Measurements from ENCODE around the gene DNAH6.

The DNAH6 gene

DNA sequence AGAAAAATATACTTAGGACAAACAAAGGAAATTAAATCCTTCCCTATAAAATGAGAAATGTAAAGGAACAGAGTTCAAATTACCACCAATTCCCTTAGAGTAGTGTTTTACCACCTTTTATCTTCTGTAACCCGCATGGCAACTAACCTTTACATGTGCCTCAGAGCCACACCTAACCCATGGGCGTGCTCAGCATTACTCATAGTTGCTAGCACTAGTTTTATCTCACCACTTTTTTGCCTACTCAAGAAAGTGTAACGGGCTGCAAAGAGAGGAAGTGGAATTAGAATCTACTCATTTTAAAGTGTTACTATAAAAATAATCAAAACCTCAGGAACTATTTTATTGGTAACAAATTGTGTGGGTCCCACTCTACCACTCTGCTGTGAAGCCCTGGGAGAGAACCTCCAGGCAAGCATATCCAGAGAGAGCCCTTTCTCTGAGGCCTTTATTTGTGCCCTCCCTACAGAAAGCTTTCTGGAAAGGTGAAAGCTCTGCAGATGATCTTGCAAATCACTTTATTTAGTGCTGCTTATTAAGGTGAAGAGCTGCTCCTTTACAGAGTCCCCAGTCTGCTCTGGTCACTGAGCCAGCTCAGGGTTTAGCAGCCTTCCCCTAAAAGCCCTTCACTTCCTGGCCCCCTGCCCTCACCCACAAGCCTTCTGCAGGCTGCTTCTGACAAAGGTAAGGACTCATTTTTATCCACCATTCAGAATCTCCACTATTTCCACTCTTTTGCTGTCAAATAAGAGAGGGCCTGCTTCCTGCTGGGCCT, 265.8 kb downstream of the DNAH6 start:
- Histone ChIP-seq H3K4me1 (ENCODE audit: control insufficient read depth in 1 of 2, insufficient read depth in 1 of 2, low read depth in 1 of 2, low read length in 1 of 2) (no peaks in the 10 kb centered on the region), H3K9me3 (no peaks in the 10 kb centered on the region), H3K4me3 (ENCODE audit: low read depth in 1 of 2, low read length in 1 of 2) (no peak overlapping the region), H3K36me3 (no peaks in the 10 kb centered on the region), H3K27ac (no peak overlapping the region), H3K27me3 (no peaks in the 10 kb centered on the region)
- TF ChIP-seq, protein P1, sequence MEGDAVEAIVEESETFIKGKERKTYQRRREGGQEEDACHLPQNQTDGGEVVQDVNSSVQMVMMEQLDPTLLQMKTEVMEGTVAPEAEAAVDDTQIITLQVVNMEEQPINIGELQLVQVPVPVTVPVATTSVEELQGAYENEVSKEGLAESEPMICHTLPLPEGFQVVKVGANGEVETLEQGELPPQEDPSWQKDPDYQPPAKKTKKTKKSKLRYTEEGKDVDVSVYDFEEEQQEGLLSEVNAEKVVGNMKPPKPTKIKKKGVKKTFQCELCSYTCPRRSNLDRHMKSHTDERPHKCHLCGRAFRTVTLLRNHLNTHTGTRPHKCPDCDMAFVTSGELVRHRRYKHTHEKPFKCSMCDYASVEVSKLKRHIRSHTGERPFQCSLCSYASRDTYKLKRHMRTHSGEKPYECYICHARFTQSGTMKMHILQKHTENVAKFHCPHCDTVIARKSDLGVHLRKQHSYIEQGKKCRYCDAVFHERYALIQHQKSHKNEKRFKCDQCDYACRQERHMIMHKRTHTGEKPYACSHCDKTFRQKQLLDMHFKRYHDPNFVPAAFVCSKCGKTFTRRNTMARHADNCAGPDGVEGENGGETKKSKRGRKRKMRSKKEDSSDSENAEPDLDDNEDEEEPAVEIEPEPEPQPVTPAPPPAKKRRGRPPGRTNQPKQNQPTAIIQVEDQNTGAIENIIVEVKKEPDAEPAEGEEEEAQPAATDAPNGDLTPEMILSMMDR (IDR thresholded peaks at IDR 0.05) = no peak

DNA sequence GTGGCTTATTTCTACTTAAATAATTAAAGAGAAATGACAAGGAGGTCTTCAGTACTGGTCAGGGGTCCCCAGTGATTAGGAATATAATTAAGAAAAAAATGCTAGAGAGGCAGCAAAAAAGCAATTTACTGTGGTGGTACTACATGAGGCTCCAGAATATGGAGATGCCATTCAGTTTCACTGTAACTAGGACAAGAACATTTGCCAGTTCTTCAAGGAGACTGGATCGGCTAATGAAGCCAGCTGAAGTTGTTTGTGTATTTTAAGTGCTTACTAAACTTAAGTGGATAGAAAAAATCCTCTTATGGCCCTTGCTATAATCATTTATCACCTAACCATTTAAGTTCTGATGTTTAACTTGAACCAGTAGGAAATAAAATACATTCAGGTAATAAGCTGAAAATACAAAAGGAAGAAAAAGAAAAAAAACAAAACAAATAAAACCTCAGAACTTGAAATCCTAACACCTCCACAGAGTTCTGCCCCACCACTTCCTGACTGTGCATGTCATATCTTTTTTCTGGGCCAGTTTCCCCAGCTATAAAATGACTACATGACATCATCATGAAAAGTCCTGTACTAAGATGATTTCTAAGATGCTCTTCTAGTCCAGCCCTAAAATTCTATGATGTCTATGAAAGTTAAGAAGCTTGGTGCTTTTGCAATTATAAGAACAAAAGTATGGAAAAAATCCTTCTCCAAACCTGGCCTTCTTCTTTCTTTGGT, 266.6 kb downstream of the DNAH6 start:
- Histone ChIP-seq H3K4me1 (ENCODE audit: control insufficient read depth in 1 of 2, insufficient read depth in 1 of 2, low read depth in 1 of 2, low read length in 1 of 2) (no peaks in the 10 kb centered on the region), H3K36me3 (no peaks in the 10 kb centered on the region), H3K27ac (no peak overlapping the region), H3K4me3 (ENCODE audit: low read depth in 1 of 2, low read length in 1 of 2) (no peak overlapping the region), H3K27me3 (no peaks in the 10 kb centered on the region), H3K9me3 (no peaks in the 10 kb centered on the region)
- TF ChIP-seq, protein P1 (IDR thresholded peaks at IDR 0.05) = no peak

DNA sequence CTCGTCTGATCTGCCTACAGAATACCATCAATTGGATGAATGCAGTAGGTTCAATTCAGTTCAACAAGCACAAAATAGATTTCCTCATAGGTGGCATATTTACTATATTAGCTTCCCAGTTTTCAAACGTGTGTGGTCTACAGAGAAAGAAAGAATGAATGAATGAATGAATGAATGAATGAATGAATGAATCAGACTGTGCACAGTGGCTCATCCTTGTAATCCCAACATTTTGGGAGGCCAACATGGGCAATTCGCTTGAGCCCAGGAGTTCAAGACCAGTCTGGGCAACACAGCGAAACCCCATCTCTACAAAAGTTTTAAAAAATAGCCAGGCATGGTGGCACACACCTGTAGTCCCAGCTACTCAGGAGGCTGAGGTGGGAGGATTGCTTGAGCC, 269.7 kb downstream of the DNAH6 start:
- Histone ChIP-seq H3K36me3 (no peaks in the 10 kb centered on the region), H3K27me3 (no peaks in the 10 kb centered on the region), H3K9me3 (no peaks in the 10 kb centered on the region), H3K4me1 (ENCODE audit: control insufficient read depth in 1 of 2, insufficient read depth in 1 of 2, low read depth in 1 of 2, low read length in 1 of 2) (no peaks in the 10 kb centered on the region), H3K4me3 (ENCODE audit: low read depth in 1 of 2, low read length in 1 of 2) (no peak overlapping the region), H3K27ac (no peak overlapping the region)
- TF ChIP-seq, protein P1 (IDR thresholded peaks at IDR 0.05) = no peak

DNA sequence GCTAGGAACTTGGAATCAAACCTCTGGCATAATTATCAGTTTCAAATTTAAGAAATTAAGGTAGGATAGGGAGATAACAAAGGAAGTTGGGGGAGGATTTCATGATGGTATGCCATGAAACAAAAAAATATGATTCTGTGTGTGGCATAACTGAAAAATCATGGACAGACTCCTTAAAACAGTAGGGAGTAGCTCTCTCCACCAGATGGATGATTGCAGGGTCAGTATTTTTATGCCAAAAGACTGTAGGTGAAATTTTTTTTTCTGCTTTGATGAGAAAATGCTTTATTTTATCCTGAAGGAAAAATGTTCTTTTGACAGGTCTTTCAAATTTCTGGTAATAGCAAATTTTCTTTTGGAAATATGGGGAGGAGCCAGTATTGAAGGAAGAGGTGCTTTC, 270.3 kb downstream of the DNAH6 start:
- Histone ChIP-seq H3K27ac (no peak overlapping the region), H3K27me3 (no peaks in the 10 kb centered on the region), H3K4me3 (ENCODE audit: low read depth in 1 of 2, low read length in 1 of 2) (no peak overlapping the region), H3K9me3 (no peaks in the 10 kb centered on the region), H3K36me3 (no peaks in the 10 kb centered on the region), H3K4me1 (ENCODE audit: control insufficient read depth in 1 of 2, insufficient read depth in 1 of 2, low read depth in 1 of 2, low read length in 1 of 2) (no peaks in the 10 kb centered on the region)
- TF ChIP-seq, protein P1 (IDR thresholded peaks at IDR 0.05) = no peak

DNA sequence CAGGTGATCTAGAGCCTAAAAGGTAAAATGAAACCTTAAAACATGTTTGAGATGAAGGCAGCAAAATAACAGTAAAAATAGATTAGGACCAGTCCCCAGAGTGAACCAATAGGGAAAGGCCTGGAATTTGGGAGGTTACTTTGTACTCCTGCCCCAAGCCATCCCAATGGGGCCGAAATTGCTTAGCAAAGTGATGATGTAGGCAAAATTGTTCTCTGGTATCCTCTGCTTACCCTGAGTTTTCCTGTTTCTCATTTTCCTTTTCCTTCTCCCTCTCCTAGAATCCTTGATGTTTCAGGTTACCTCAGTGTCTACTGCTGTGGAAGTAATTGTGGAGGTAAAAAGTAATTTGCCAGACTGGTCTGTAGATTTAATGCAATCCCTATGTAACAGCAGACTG, 271.7 kb downstream of the DNAH6 start:
- H3K27me3 ChIP-seq = no peaks in the 10 kb centered on the region
- no peak overlapping the region for H3K27ac ChIP-seq
- H3K4me3 ChIP-seq (ENCODE audit: low read depth in 1 of 2, low read length in 1 of 2) = no peak overlapping the region
- TF ChIP-seq, protein P1 (IDR thresholded peaks at IDR 0.05) = no peak
- no peaks in the 10 kb centered on the region for H3K36me3 ChIP-seq
- no peaks in the 10 kb centered on the region for H3K4me1 ChIP-seq (ENCODE audit: control insufficient read depth in 1 of 2, insufficient read depth in 1 of 2, low read depth in 1 of 2, low read length in 1 of 2)
- no peaks in the 10 kb centered on the region for H3K9me3 ChIP-seq
